A549 treated with dexamethasone at 1 μM for 4 hours (cell line): ENCODE results near the gene SLC25A27. TPM values are rescaled to one million over a fixed set of nuclear protein-coding genes. Genes with fewer than 3 reads are reported as not detected.

Experiments
- total RNA-seq: library from RNA; stranded (reverse); fragments of 200-300 nt; extraction: Qiagen RNA extraction; gene quantifications from 5 replicates; pipeline ENCODE4 v1.2.3, GENCODE V29; 2022

The SLC25A27 gene
- 0.10 to 0.66 TPM (median 0.50 TPM) in 5 replicates for total RNA-seq

GRCh38 chr6:46652603-46653438 is at the start of gene SLC25A27, which contains the start of gene CYP39A1:
Gene SLC25A27, plus strand, starts transcription at chr6:46652975. Its CDS starts 218 bp downstream, at chr6:46653193.
Gene CYP39A1, minus strand, starts transcription at chr6:46652818. Its CDS starts 236 bp downstream, at chr6:46652582.

GRCh38 chr6:46687619-46688097 is 34.9 kb downstream of the SLC25A27 start, which contains the start of gene TDRD6:
Gene TDRD6, plus strand, starts transcription at chr6:46687885. Its CDS starts 244 bp downstream, at chr6:46688129.

Other genes starting within 250 kb of the SLC25A27 start
- not detected in 5 replicates for gene RCAN2, start 161.5 kb upstream of the SLC25A27 start, total RNA-seq
- 0.06 TPM in 1 of 5 replicates, not detected in the others for gene CYP39A1, start 157 bp upstream of the SLC25A27 start, total RNA-seq
- gene TDRD6, start 34.9 kb downstream of the SLC25A27 start, total RNA-seq = not detected in 5 replicates
- not detected in 5 replicates for gene PLA2G7, start 82.4 kb downstream of the SLC25A27 start, total RNA-seq
- gene ANKRD66, start 94.0 kb downstream of the SLC25A27 start, total RNA-seq = not detected in 5 replicates
- gene MEP1A, start 140.4 kb downstream of the SLC25A27 start, total RNA-seq = not detected in 5 replicates